Measurements from ENCODE around the gene TNFSF10. TPM values are rescaled to one million over a fixed set of nuclear protein-coding genes. Genes with fewer than 3 reads are reported as not detected.

The TNFSF10 gene
- total RNA-seq, 3 donors from 2014 or later (not counting 1 experiment from before 2014, with no cell fraction given), result 9.5 to 27.7 (median 18.4) TPM

GRCh38 chr3:172464306-172464705 lies 58.9 kb downstream of the TNFSF10 start:
- WGBS (ENCODE audit: insufficient coverage), result 100% methylated on average over 1 of the region's 6 CpGs
- Histone ChIP-seq H3K36me3 (ENCODE audit: control insufficient read depth, insufficient read depth, low read length) (no peaks in the 10 kb centered on the region), H3K9me3 (ENCODE audit: control insufficient read depth, insufficient read depth, low read length) (no peaks in the 10 kb centered on the region), H3K27ac (ENCODE audit: low read length) (no peak overlapping the region), H3K4me3 (ENCODE audit: low read length) (no peak overlapping the region), H3K4me1 (ENCODE audit: control insufficient read depth, insufficient read depth, low read length) (no peaks in the 10 kb centered on the region), H3K27me3 (ENCODE audit: control insufficient read depth, insufficient read depth, low read length) (no peaks in the 10 kb centered on the region)
- no peak for ATAC-seq
- intact Hi-C loops (cut with micrococcal nuclease), result no loop called here
- peaks cover 17 to 20% of the 10 kb centered on the region in 2 donors for H3K27me3 Mint-ChIP-seq (ENCODE audit: low read depth in 2 of 2)
- no peak for TF ChIP-seq CTCF (IDR thresholded peaks at IDR 0.05)
- H3K36me3 Mint-ChIP-seq, result no peaks in the 10 kb centered on the region
- H3K4me3 Mint-ChIP-seq, result no peak overlapping the region
- DNase-seq, result no peak
- H3K9me3 Mint-ChIP-seq, result no peaks in the 10 kb centered on the region
- no peaks in the 10 kb centered on the region for H3K4me1 Mint-ChIP-seq
- no peak overlapping the region for H3K27ac Mint-ChIP-seq

GRCh38 chr3:172461530-172462138 lies 61.6 kb downstream of the TNFSF10 start:
- Histone ChIP-seq H3K9me3 (ENCODE audit: control insufficient read depth, insufficient read depth, low read length) (no peaks in the 10 kb centered on the region), H3K4me3 (ENCODE audit: low read length) (no peak overlapping the region), H3K4me1 (ENCODE audit: control insufficient read depth, insufficient read depth, low read length) (no peaks in the 10 kb centered on the region), H3K27me3 (ENCODE audit: control insufficient read depth, insufficient read depth, low read length) (no peaks in the 10 kb centered on the region), H3K27ac (ENCODE audit: low read length) (no peak overlapping the region), H3K36me3 (ENCODE audit: control insufficient read depth, insufficient read depth, low read length) (no peaks in the 10 kb centered on the region)
- intact Hi-C loops (cut with micrococcal nuclease), result no loop called here
- Mint-ChIP-seq H3K27ac (no peak overlapping the region), H3K4me3 (no peak overlapping the region), H3K4me1 (no peaks in the 10 kb centered on the region), H3K27me3 (ENCODE audit: low read depth in 2 of 2) (peaks cover 3 to 11% of the 10 kb centered on the region in 2 donors), H3K36me3 (no peaks in the 10 kb centered on the region), H3K9me3 (no peaks in the 10 kb centered on the region)
- DNase-seq (peak in 1 of 2 donors; percentile 63), ATAC-seq (peak; percentile 59 to 75 (median 64))
- TF ChIP-seq CTCF (IDR thresholded peaks at IDR 0.05), result peak; percentile 99
- WGBS (ENCODE audit: insufficient coverage), result 47% methylated on average over 5 of the region's 5 CpGs

DNA sequence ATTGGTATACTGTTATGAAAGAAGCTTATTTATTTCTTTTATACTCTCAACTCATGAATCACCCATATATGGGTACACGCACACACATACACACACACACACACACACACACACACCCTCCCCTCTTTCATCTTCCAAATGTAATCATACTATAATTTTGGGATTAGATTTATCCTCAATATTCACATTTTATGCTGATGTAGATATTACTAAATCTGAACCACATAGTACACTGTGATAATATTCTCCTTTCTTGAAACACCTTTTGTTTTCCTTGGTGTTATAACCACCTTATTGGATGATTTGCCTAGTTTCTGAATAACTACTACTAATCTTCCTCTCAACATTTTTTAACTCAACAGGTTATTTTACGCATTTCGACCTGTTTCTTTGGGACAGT lies 66.8 kb downstream of the TNFSF10 start:
- no peak overlapping the region for H3K4me3 Mint-ChIP-seq
- Histone ChIP-seq H3K4me1 (ENCODE audit: control insufficient read depth, insufficient read depth, low read length) (no peaks in the 10 kb centered on the region), H3K27me3 (ENCODE audit: control insufficient read depth, insufficient read depth, low read length) (peaks cover 7% of the 10 kb centered on the region), H3K4me3 (ENCODE audit: low read length) (no peak overlapping the region), H3K9me3 (ENCODE audit: control insufficient read depth, insufficient read depth, low read length) (no peaks in the 10 kb centered on the region), H3K36me3 (ENCODE audit: control insufficient read depth, insufficient read depth, low read length) (no peaks in the 10 kb centered on the region), H3K27ac (ENCODE audit: low read length) (no peak overlapping the region)
- ATAC-seq, result no peak
- H3K27me3 Mint-ChIP-seq (ENCODE audit: low read depth in 2 of 2), result peaks cover 19 to 31% of the 10 kb centered on the region in 2 donors
- H3K27ac Mint-ChIP-seq, result no peak overlapping the region
- no peak for TF ChIP-seq CTCF (IDR thresholded peaks at IDR 0.05)
- no peak for DNase-seq
- H3K36me3 Mint-ChIP-seq, result no peaks in the 10 kb centered on the region
- intact Hi-C loops (cut with micrococcal nuclease), result no loop called here
- 85% methylated on average over 2 of the region's 3 CpGs for WGBS (ENCODE audit: insufficient coverage)
- no peaks in the 10 kb centered on the region for H3K9me3 Mint-ChIP-seq
- no peaks in the 10 kb centered on the region for H3K4me1 Mint-ChIP-seq

Other genes with a start within 250 kb of the TNFSF10 start
- 1 to 10 TPM in 1 of 3 donors, under 1 TPM in 2; 0.38 to 1.3 (median 0.63) TPM for gene GHSR, start 75.0 kb downstream of the TNFSF10 start, total RNA-seq
- gene NCEH1, start 187.6 kb upstream of the TNFSF10 start, total RNA-seq, result 1 to 10 TPM; 3.5 to 6.8 (median 5.3) TPM
- gene ECT2, start 227.3 kb upstream of the TNFSF10 start, total RNA-seq, result 1 to 10 TPM; 2.9 to 7.0 (median 4.8) TPM

Data from natural killer cell (primary cell).